GM23248 (cell line): ENCODE data around the gene DENND6A. TPM values are rescaled to one million over a fixed set of nuclear protein-coding genes. Genes with fewer than 3 reads are reported as not detected.

Experiments
- DNase-seq: peaks from one replicate; pipeline ENCODE4 v3.0.0-alpha.2; 2015
- H2AFZ ChIP-seq: fragments of 200-600 bp; sonication (generic); 2 replicates; pipeline ENCODE4 v1.6.1; 2016; ENCODE audit warnings: antibody characterized with exemption
- H3F3A ChIP-seq: fragments of 200-600 bp; sonication (generic); 2 replicates; pipeline ENCODE4 v1.6.1; 2016; ENCODE audit warnings: mild to moderate bottlenecking, antibody characterized with exemption, mixed run types; ENCODE audit not compliant: insufficient read depth
- H3K27ac ChIP-seq: fragments of 200-600 bp; sonication (generic); 2 replicates; pipeline ENCODE4 v1.5.1; 2016; ENCODE audit warnings: mild to moderate bottlenecking
- H3K27me3 ChIP-seq: fragments of 200-600 bp; sonication (generic); replicated peaks from 2 replicates; pipeline ENCODE4 v1.6.1; 2016; ENCODE audit warnings: mild to moderate bottlenecking; ENCODE audit not compliant: insufficient read depth
- H3K36me3 ChIP-seq: fragments of 200-600 bp; sonication (generic); 2 replicates; pipeline ENCODE4 v1.6.1; 2016; ENCODE audit warnings: low read depth, mild to moderate bottlenecking
- H3K4me1 ChIP-seq: fragments of 200-600 bp; sonication (generic); 2 replicates; pipeline ENCODE4 v1.6.1; 2016; ENCODE audit warnings: mild to moderate bottlenecking; ENCODE audit not compliant: insufficient read depth
- H3K4me2 ChIP-seq: fragments of 200-600 bp; sonication (generic); one replicate; pipeline ENCODE4 v1.6.1; 2016; ENCODE audit warnings: mild to moderate bottlenecking; ENCODE audit not compliant: unreplicated experiment
- H3K4me3 ChIP-seq: fragments of 200-600 bp; sonication (generic); 2 replicates; pipeline ENCODE4 v1.5.1; 2016; ENCODE audit warnings: mild to moderate bottlenecking
- H3K79me2 ChIP-seq: fragments of 200-600 bp; sonication (generic); 2 replicates; pipeline ENCODE4 v1.6.1; 2016; ENCODE audit warnings: mild to moderate bottlenecking; ENCODE audit not compliant: insufficient read depth
- H3K9ac ChIP-seq: fragments of 200-600 bp; sonication (generic); 2 replicates; pipeline ENCODE4 v1.6.1; 2016; ENCODE audit warnings: mild to moderate bottlenecking
- H3K9me2 ChIP-seq: fragments of 200-600 bp; sonication (generic); 2 replicates; pipeline ENCODE4 v1.6.1; 2016; ENCODE audit warnings: mixed run types, mild to moderate bottlenecking, moderate library complexity; ENCODE audit not compliant: insufficient read depth
- H3K9me3 ChIP-seq: fragments of 200-600 bp; sonication (generic); one replicate; pipeline ENCODE4 v1.6.1; 2017; ENCODE audit warnings: low read depth
- H4K20me1 ChIP-seq: fragments of 200-600 bp; sonication (generic); 2 replicates; pipeline ENCODE4 v1.6.0; 2016; ENCODE audit not compliant: insufficient read depth
- EZH2 ChIP-seq: fragments of 200-600 bp; sonication (generic); IDR thresholded peaks from 2 replicates; pipeline ENCODE4 v1.6.1; 2018; ENCODE audit warnings: antibody characterized with exemption, mild to moderate bottlenecking; ENCODE audit not compliant: insufficient read depth, poor library complexity, severe bottlenecking
- EZH2phosphoT487 ChIP-seq: fragments of 200-600 bp; sonication (generic); IDR thresholded peaks from 2 replicates; pipeline ENCODE4 v1.6.1; 2018; ENCODE audit warnings: antibody characterized with exemption, moderate library complexity, mild to moderate bottlenecking, low read depth; ENCODE audit not compliant: insufficient read depth
- WGBS, 2 experiments: methylation state at CpG; one replicate each; pipeline ENCODE4 v1.1.6; 2015 to 2017; ENCODE audit warnings: low lambda C conversion rate in 2 of 2, low coverage in 1 of 2; ENCODE audit errors: missing lambda C conversion rate in 2 of 2; 5-methylcytosine and 5-hydroxymethylcytosine counted together
- in situ Hi-C: fragments of 300-500 bp; cut with MboI; formaldehyde crosslinking; loops from 2 replicates; pipeline ENCODE4 v1.15.0; 2020
- polyA plus RNA-seq: library from polyadenylated mRNA; unstranded; fragments of >200 nt; fragmentation: Nextera tagmentation; extraction: Ambion mirVana; gene quantifications from 2 replicates; pipeline ENCODE4 v1.2.1, GENCODE V29; 2016
- small RNA-seq: library from RNA; depleted of rRNA; stranded (forward); fragments of <200 nt; gene quantifications from one replicate; pipeline ENCODE3, GENCODE V24; 2014; ENCODE audit warnings: low read depth, low replicate concordance
- total RNA-seq: library from RNA; depleted of rRNA; stranded (reverse); fragments of >200 nt; shearing (Covaris generic); gene quantifications from 2 replicates; pipeline ENCODE4 v1.2.3, GENCODE V29; 2014; rRNA removed

The DENND6A gene
- total and polyA plus RNA-seq, 2 experiments from 2014 or later = 10.2 to 28.0 TPM

DNA sequence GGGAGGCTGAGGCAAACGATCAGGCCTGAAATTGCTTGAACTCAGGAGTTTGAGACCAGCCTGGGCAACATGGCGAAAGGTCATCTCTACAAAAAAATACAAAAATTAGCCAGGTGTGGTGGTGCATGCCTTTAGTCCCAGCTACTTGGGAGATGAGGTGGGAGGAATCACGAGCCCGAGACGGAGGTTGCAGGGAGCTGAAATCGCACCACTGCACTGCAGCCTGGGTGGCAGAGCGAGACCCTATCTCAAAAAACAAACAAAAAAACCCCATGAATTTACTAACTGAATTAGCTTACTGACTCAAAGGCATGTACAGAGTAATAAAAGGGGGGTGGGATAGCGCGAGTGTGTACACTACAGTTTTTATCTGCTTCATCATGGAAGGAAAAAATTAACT, 115.1 kb downstream of the DENND6A start:
- Histone ChIP-seq H3K4me1 (peaks cover 15% of the 10 kb centered on the region), H4K20me1 (peaks cover 17% of the 10 kb centered on the region; the same call in 1 of the 2 replicates), H2AFZ (no peak overlapping the region), H3K9ac (no peak overlapping the region), H3K9me2 (no peaks in the 10 kb centered on the region), H3K27me3 (no peaks in the 10 kb centered on the region), H3K4me2 (no peak overlapping the region), H3K27ac (no peak overlapping the region), H3K4me3 (no peak overlapping the region), H3K79me2 (peaks cover 100% of the 10 kb centered on the region), H3K36me3 (peaks cover 94% of the 10 kb centered on the region), H3K9me3 (no peaks in the 10 kb centered on the region), H3F3A (peaks cover 74% of the 10 kb centered on the region)
- 88 to 90% methylated on average over 9 of the region's 9 CpGs for WGBS, 2 experiments
- in situ Hi-C loops = no loop called here
- no peak for TF ChIP-seq EZH2
- no peak for TF ChIP-seq EZH2phosphoT487
- no peak for DNase-seq

DNA sequence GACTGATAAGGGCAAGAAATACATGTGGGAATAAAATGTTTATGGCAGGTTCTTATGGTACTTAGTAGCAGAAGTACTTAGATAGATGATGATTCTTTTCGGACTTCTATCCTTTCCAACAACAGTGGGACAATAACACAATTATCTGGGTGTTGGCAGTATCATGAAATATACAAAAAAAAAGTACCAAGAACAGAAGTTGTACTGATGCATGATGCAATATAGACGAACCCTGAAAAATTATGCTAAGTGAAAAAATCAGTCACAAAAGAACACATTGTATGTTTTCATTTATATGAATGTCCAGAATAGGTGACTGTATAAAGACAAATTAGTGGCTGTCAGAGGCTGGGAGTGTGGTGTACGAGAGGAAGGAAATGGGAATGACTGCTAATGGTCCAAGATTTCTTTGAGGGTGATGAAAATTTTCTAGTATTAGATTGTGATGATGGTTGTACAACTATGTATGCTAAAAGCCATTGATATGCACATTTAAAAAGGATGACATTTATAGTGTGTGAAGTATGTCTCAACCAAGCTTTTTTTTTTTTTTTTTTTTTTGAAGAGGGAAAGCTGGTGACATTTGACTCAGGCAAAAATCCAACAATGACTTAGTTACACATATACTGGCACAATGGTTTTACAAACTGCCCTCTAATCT, 116.8 kb downstream of the DENND6A start:
- Histone ChIP-seq H3K36me3 (peaks cover 94% of the 10 kb centered on the region), H4K20me1 (peaks cover 17% of the 10 kb centered on the region; the same call in 1 of the 2 replicates), H3K79me2 (peaks cover 100% of the 10 kb centered on the region), H3F3A (peaks cover 81% of the 10 kb centered on the region), H3K27me3 (no peaks in the 10 kb centered on the region), H3K4me2 (no peak overlapping the region), H3K27ac (peak overlapping the region; percentile 29), H3K4me1 (peaks cover 13% of the 10 kb centered on the region), H2AFZ (no peak overlapping the region), H3K4me3 (no peak overlapping the region), H3K9me3 (no peaks in the 10 kb centered on the region), H3K9me2 (no peaks in the 10 kb centered on the region), H3K9ac (no peak overlapping the region)
- in situ Hi-C loops = no loop called here
- DNase-seq = no peak
- WGBS, 2 experiments = 66 to 74% methylated on average over 3 of the region's 3 CpGs
- TF ChIP-seq EZH2phosphoT487 = no peak
- TF ChIP-seq EZH2 = no peak

Small RNAs within 50 kb of the gene (small RNA-seq; reads per million reads assigned to genes)
- gene RNU6ATAC26P = not detected

Other genes with a start within 250 kb of the DENND6A start
- gene DNAH12, start 148.7 kb downstream of the DENND6A start, total RNA-seq = 0.54 TPM in 1 of 2 replicates, not detected in the other
- 0.11 TPM in 1 of 2 replicates, not detected in the other for gene DNAH12, start 148.7 kb downstream of the DENND6A start, polyA plus RNA-seq
- 13.8 and 21.4 TPM in 2 replicates for gene PDE12, start 136.8 kb downstream of the DENND6A start, total RNA-seq
- gene PDE12, start 136.8 kb downstream of the DENND6A start, polyA plus RNA-seq = 14.6 and 15.7 TPM in 2 replicates
- gene ARF4, start 95.7 kb downstream of the DENND6A start, total RNA-seq = 346 and 371 TPM in 2 replicates
- 743 and 770 TPM in 2 replicates for gene ARF4, start 95.7 kb downstream of the DENND6A start, polyA plus RNA-seq
- gene SLMAP, start 63.2 kb upstream of the DENND6A start, total RNA-seq = 33.9 and 40.2 TPM in 2 replicates
- gene SLMAP, start 63.2 kb upstream of the DENND6A start, polyA plus RNA-seq = 21.4 and 28.4 TPM in 2 replicates